Measurements from ENCODE around the gene ATAD3A.

ATAD3A gene

GRCh38 chr1:1540090-1540817, 28.3 kb downstream of the ATAD3A start, which contains the start of gene TMEM240 (continued):
- TF ChIP-seq ZNF266 (tag by site-specific recombination; IDR thresholded peaks at IDR 0.05; ENCODE audit: low read depth) (no peak), ZNF366 (tag by site-specific recombination; conservative IDR thresholded peaks at IDR 0.05) (no peak), TCF7L2 (IDR thresholded peaks at IDR 0.05; ENCODE audit: borderline replicate concordance, low read depth, low read length) (no peak), HOXD13 (CRISPR knock-in tag; IDR thresholded peaks at IDR 0.05; ENCODE audit: borderline replicate concordance) (no peak), ZFP69B (tag by site-specific recombination; IDR thresholded peaks at IDR 0.05) (no peak), ZNF488 (tag by site-specific recombination; IDR thresholded peaks at IDR 0.05) (no peak), ZSCAN18 (tag by site-specific recombination; IDR thresholded peaks at IDR 0.05) (no peak), ZNF157 (tag by site-specific recombination; IDR thresholded peaks at IDR 0.05) (no peak)

- Histone ChIP-seq H3K36me3 (ENCODE audit: control insufficient read depth in 2 of 2, insufficient read depth in 1 of 2, low read length in 2 of 2) (peaks cover 0 to 73% of the 10 kb centered on the region in 2 experiments; a peak in 1 of 3 replicates), H3K4me1 (ENCODE audit: control insufficient read depth, insufficient read depth, low read length) (no peaks in the 10 kb centered on the region), H3K9me3 (ENCODE audit: control insufficient read depth, insufficient read depth, low read depth, low read length) (no peaks in the 10 kb centered on the region), H3K27ac (ENCODE audit: extremely low read depth, low read depth, low read length) (no peak overlapping the region), H3K4me3 (ENCODE audit: low read depth, low read length) (no peak overlapping the region)
- CTCF ChIA-PET, result no interaction called here
- TF ChIP-seq GLIS2 (tag by site-specific recombination; IDR thresholded peaks at IDR 0.05) (0 out of 2 replicates have a peak, but pooled peaks have one; percentile 26), ZFP37 (tag by site-specific recombination; IDR thresholded peaks at IDR 0.05) (no peak), BCL11B (tag by site-specific recombination; IDR thresholded peaks at IDR 0.05; ENCODE audit: low read depth) (peak; percentile 71; the same call in 1 of the 2 replicates), YY2 (tag by site-specific recombination; IDR thresholded peaks at IDR 0.05) (no peak), KLF8 (tag by site-specific recombination; IDR thresholded peaks at IDR 0.05) (0 out of 2 replicates have a peak, but pooled peaks have one; percentile 17)
- POLR2A ChIA-PET, result interaction anchor here (1.6 kb wide), 1 partner anchor 20 kb away, joined by 4 read pairs; no protein-coding TSS in a partner anchor
Observed at GRCh38 chr1:1540818-1541628, 29.1 kb downstream of the ATAD3A start.

- ChIA-PET CTCF (no interaction called here), POLR2A (interaction anchor here (0.6 to 1.6 kb wide), 2 partner anchors 21 to 405 kb away, joined by 3 to 4 read pairs; no protein-coding TSS in a partner anchor)
- TF ChIP-seq ZNF48 (tag by site-specific recombination; IDR thresholded peaks at IDR 0.05), result no peak
- TF ChIP-seq PBX3 (CRISPR knock-in tag; IDR thresholded peaks at IDR 0.05), result no peak
- TF ChIP-seq ZFP37 (tag by site-specific recombination; IDR thresholded peaks at IDR 0.05), result no peak
- no peak for TF ChIP-seq ZNF175 (tag by site-specific recombination; IDR thresholded peaks at IDR 0.05)
- no peak for TF ChIP-seq ZNF513 (tag by site-specific recombination; IDR thresholded peaks at IDR 0.05)
- TF ChIP-seq BCL6B (tag by site-specific recombination; IDR thresholded peaks at IDR 0.05), result no peak
- TF ChIP-seq ZNF121 (tag by site-specific recombination; IDR thresholded peaks at IDR 0.05), result no peak
- TF ChIP-seq ZBTB7A (tag by site-specific recombination; IDR thresholded peaks at IDR 0.05; ENCODE audit: low read depth), result no peak
- no peak for TF ChIP-seq ZNF350 (tag by site-specific recombination; IDR thresholded peaks at IDR 0.05)
- TF ChIP-seq INSM2 (tag by site-specific recombination; IDR thresholded peaks at IDR 0.05), result no peak
Observed at GRCh38 chr1:1541956-1542765, 30.2 kb downstream of the ATAD3A start.

More at GRCh38 chr1:1541956-1542765, 30.2 kb downstream of the ATAD3A start:
- H3K27ac ChIP-seq (ENCODE audit: extremely low read depth, low read depth, low read length), result no peak overlapping the region
- H3K4me3 ChIP-seq (ENCODE audit: low read depth, low read length), result no peak overlapping the region
- H3K36me3 ChIP-seq (ENCODE audit: control insufficient read depth in 2 of 2, insufficient read depth in 1 of 2, low read length in 2 of 2), result peaks cover 0 to 80% of the 10 kb centered on the region in 2 experiments; a peak in 2 of 3 replicates
- H3K9me3 ChIP-seq (ENCODE audit: control insufficient read depth, insufficient read depth, low read depth, low read length), result no peaks in the 10 kb centered on the region
- no peaks in the 10 kb centered on the region for H3K4me1 ChIP-seq (ENCODE audit: control insufficient read depth, insufficient read depth, low read length)
